ENCODE data around the gene MYH7.

DNA sequence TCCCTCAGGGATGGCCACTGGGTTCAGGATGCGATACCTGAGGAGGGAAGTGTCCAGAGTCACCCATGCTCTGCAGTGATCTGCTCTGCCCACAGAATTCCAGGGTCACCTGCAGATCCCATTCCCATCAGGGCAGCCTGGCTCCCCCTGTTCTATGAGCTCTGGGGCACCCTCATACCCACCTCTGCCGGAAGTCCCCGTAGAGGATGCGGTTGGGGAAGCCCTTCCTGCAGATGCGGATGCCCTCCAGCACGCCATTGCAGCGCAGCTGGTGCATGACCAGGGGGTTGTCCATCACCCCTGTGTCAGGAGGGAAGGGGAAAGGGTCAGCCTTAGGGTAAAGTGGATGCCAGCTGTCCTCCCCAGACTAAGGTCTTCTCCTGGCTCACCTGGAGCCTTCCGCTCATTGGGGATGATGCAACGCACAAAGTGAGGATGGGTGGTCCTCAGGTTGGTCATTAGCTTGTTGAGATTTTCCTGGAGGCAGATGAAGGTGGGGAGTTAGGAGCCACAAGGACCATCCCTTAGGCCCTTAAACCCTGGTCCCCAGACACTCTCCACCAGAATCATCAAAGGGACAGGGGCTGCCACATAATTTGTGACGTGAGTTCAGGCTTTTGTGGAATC, 38.6 kb downstream of the MYH7 start:
- TF ChIP-seq ZNF274 (IDR thresholded peaks at IDR 0.05; ENCODE audit: low read length) (no peak), ZNF274 (tag by site-specific recombination; IDR thresholded peaks at IDR 0.05; ENCODE audit: borderline replicate concordance) (no peak), ZNF121 (tag by site-specific recombination; IDR thresholded peaks at IDR 0.05) (no peak), ZNF48 (tag by site-specific recombination; IDR thresholded peaks at IDR 0.05) (no peak), TCF7L2 (IDR thresholded peaks at IDR 0.05; ENCODE audit: borderline replicate concordance, low read depth, low read length) (no peak), ZNF23 (tag by site-specific recombination; IDR thresholded peaks at IDR 0.05; ENCODE audit: borderline replicate concordance) (no peak), ZNF707 (tag by site-specific recombination; IDR thresholded peaks at IDR 0.05) (no peak)
- TF ChIP-seq, protein P1, sequence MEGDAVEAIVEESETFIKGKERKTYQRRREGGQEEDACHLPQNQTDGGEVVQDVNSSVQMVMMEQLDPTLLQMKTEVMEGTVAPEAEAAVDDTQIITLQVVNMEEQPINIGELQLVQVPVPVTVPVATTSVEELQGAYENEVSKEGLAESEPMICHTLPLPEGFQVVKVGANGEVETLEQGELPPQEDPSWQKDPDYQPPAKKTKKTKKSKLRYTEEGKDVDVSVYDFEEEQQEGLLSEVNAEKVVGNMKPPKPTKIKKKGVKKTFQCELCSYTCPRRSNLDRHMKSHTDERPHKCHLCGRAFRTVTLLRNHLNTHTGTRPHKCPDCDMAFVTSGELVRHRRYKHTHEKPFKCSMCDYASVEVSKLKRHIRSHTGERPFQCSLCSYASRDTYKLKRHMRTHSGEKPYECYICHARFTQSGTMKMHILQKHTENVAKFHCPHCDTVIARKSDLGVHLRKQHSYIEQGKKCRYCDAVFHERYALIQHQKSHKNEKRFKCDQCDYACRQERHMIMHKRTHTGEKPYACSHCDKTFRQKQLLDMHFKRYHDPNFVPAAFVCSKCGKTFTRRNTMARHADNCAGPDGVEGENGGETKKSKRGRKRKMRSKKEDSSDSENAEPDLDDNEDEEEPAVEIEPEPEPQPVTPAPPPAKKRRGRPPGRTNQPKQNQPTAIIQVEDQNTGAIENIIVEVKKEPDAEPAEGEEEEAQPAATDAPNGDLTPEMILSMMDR (tag by site-specific recombination; IDR thresholded peaks at IDR 0.05): no peak
- TF ChIP-seq, protein P2, sequence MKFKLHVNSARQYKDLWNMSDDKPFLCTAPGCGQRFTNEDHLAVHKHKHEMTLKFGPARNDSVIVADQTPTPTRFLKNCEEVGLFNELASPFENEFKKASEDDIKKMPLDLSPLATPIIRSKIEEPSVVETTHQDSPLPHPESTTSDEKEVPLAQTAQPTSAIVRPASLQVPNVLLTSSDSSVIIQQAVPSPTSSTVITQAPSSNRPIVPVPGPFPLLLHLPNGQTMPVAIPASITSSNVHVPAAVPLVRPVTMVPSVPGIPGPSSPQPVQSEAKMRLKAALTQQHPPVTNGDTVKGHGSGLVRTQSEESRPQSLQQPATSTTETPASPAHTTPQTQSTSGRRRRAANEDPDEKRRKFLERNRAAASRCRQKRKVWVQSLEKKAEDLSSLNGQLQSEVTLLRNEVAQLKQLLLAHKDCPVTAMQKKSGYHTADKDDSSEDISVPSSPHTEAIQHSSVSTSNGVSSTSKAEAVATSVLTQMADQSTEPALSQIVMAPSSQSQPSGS (tag by site-specific recombination; IDR thresholded peaks at IDR 0.05; ENCODE audit: low read depth): no peak

Measured in HEK293 (cell line).